C4-2B (cell line): ENCODE results near the gene SLC41A2.

Experiments used
- H3K27ac ChIP-seq: fragments of 450-650 bp; 2 replicates; pipeline ENCODE4 v1.5.1; 2017
- ZFX ChIP-seq: fragments of 450-650 bp; IDR thresholded peaks from 2 replicates; pipeline ENCODE4 v1.6.1; 2017
- TF ChIP-seq, protein P1 (sequence below): fragments of 450-650 bp; conservative IDR thresholded peaks from 2 replicates; pipeline ENCODE4 v1.5.1; 2017; ENCODE audit warnings: mild to moderate bottlenecking

SLC41A2 gene

DNA sequence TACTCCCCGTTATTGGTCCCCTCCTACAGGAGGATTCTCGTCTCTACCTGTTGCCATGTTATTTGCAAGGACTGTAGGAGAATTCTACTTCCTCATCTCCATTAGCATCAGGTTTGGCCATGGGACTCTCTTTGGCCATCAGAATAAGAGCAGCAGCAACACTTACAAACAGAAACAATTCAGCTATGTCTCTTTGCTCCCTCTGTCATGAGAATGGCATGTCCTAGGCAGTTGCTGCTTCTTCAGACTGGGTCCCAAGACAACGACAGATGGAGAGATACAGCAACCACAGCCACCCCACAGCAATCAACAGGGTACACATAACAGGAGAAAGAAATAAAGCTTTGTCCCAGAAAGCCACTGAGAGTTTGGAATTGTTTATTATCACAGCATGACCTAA is 19.7 kb downstream of the SLC41A2 start:
- TF ChIP-seq, protein P1, sequence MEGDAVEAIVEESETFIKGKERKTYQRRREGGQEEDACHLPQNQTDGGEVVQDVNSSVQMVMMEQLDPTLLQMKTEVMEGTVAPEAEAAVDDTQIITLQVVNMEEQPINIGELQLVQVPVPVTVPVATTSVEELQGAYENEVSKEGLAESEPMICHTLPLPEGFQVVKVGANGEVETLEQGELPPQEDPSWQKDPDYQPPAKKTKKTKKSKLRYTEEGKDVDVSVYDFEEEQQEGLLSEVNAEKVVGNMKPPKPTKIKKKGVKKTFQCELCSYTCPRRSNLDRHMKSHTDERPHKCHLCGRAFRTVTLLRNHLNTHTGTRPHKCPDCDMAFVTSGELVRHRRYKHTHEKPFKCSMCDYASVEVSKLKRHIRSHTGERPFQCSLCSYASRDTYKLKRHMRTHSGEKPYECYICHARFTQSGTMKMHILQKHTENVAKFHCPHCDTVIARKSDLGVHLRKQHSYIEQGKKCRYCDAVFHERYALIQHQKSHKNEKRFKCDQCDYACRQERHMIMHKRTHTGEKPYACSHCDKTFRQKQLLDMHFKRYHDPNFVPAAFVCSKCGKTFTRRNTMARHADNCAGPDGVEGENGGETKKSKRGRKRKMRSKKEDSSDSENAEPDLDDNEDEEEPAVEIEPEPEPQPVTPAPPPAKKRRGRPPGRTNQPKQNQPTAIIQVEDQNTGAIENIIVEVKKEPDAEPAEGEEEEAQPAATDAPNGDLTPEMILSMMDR, result no peak
- TF ChIP-seq ZFX, result no peak
- H3K27ac ChIP-seq, result no peak overlapping the region

DNA sequence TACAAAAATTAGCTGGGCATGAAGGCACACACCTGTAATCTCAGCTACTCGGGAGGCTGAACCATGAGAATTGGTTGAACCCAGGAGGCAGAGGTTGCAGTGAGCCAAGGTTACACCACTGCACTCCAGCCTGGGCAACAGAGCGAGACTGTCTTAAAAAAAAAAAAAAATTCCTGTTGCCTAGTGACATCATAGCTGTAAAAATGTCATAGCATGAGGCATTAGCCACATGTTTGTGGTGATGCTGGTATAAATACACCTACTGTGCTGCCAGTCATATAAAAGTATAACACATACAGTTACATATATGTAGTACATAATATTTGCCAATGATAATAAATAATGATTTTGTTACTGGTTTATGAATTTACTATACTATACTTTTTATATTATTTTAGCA is 22.2 kb downstream of the SLC41A2 start:
- TF ChIP-seq ZFX, result no peak
- H3K27ac ChIP-seq, result no peak overlapping the region

DNA sequence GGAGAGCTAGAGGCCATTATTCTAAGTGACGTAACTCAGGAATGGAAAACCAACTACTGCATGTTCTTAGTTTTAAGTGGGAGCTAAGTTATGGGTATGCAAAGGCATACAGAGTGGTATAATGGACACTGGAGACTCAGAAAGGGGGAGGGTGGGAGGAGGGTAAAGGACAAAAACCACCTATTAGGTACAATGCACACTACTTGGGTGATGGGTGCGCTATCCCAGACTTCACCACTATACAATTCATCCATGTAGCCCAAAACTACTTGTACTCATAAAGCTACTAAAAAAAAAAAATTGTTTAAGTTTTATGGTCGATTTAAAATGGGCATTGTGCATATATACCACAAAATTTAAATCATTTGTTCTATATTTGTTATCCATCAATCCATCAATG is 24.3 kb downstream of the SLC41A2 start:
- no peak overlapping the region for H3K27ac ChIP-seq
- TF ChIP-seq, protein P1, result no peak
- TF ChIP-seq ZFX, result no peak

DNA sequence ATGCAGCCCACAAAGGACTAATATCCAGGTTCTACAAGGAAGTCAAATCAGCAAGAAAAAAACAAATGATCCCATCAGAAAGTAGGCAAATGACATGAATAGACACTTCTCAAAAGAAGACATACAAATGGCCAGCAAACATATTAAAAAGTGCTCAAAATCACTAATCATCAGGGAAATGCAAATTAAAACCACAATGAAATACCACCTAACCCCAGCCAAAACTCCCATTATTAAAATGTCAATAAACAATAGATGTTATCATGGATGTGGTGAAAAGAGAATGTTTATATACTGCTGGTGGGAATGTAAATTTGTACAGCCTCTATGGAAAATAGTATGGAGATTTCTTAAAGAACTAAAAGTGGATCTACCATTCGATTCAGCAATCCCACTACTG is 25.0 kb downstream of the SLC41A2 start:
- TF ChIP-seq, protein P1, result no peak
- TF ChIP-seq ZFX, result no peak
- H3K27ac ChIP-seq, result no peak overlapping the region

DNA sequence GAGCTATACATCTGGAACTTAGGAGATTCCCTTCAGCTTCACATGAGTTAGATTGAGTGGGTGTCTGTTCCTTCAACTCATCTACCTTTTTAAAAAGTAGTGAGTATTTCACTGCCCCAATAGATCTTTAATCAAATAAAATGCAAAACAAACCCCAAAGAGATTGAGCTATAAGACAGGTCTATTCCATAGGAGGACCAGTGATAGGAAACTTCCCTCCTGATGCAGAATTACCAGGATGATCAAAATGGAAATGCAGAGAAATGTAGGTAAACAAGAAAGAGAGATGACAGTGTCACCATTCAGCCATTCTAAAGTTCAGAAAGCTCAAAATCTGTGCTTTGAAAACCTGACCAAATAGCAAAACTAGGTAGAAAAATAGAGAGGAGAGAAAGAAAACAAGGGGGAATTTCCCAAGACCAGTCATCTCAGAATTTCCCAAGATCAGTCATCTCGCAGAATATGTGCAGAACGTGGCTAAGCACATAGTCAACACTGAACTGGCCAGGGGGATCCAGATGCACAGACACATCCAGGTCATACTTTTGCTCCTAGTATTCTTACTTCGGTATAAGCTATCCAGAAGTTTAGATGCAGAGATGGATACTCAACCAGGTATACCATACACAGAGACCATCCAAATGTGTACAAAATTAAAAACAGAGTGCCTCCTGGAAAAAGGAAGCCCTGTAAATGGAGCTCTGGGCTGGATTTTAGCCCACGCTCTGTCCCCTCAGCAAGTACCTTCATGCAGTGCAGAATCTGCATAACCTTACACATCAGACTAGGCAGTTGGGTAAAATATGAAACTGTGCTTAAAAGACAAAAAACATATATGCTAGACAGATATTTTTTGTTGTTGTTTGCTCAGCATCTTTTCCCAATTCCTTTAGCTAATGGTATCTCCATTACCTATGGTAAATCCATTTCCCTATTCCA is 27.4 kb downstream of the SLC41A2 start:
- no peak overlapping the region for H3K27ac ChIP-seq
- TF ChIP-seq, protein P1, result no peak
- no peak for TF ChIP-seq ZFX

DNA sequence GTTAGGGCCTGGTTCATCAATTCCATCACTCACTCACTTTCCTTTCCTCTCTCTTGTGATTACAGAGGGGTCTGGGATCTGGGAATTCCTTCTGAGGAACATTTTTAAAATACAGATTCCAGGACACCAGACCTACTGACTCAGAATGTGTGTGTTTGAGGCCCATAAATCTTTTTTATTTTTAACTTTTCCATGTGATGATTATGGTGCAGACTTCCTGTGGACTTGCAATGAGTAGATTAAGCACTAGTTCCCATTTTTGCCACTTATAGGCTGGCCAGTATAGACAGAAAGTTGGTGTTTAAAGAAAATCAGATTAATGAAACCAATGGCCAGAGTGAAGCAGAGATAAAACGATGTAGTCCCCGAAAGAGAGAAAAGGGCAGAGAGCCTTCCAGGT is 28.1 kb downstream of the SLC41A2 start:
- no peak overlapping the region for H3K27ac ChIP-seq
- TF ChIP-seq, protein P1, result no peak
- TF ChIP-seq ZFX, result no peak

DNA sequence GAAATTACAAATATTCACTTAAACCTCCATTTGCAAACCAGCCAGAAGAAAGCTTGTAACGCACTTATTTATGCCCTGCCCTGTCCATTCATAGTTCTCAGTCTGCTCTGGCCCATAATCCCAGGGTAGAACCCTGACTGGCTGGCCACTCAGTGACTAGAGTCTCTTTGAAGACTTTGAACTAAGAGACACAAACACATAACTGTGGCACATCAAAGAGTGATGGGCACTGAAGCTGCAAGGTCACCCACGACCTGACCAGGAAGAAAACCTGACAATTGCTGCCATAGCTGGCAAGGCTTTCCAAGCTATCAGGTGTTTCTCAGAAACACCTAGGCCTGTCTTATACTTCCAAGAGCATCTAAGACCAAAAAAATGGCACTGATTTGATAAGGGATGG is 28.7 kb downstream of the SLC41A2 start:
- no peak for TF ChIP-seq ZFX
- TF ChIP-seq, protein P1, result no peak
- no peak overlapping the region for H3K27ac ChIP-seq
